Fibroblast of mammary gland (primary cell): ENCODE results near the gene RASGEF1C.

ENCODE experiments used
- DNase-seq: peaks from one replicate; pipeline ENCODE4 v3.0.0-alpha.2; 2010; ENCODE audit warnings: low read depth
- H3K4me3 ChIP-seq: 2 replicates; pipeline ENCODE4 v1.5.1; 2011; ENCODE audit warnings: low read depth, mild to moderate bottlenecking, low read length, moderate library complexity; ENCODE audit not compliant: control insufficient read depth
- CTCF ChIP-seq: conservative IDR thresholded peaks from 2 replicates; pipeline ENCODE4 v1.5.1; 2011; ENCODE audit warnings: low read depth, low read length, inconsistent platforms; ENCODE audit not compliant: control insufficient read depth, insufficient read depth

Gene RASGEF1C

GRCh38 chr5:180099733-180100611 is 109.0 kb downstream of the RASGEF1C start:
- no peak for DNase-seq
- no peak for TF ChIP-seq CTCF
- H3K4me3 ChIP-seq, result no peak overlapping the region

- DNase-seq, result no peak
- TF ChIP-seq CTCF, result no peak
- no peak overlapping the region for H3K4me3 ChIP-seq
These were observed 109.8 kb downstream of the RASGEF1C start for GRCh38 chr5:180098991-180099732.

GRCh38 chr5:180098526-180098925 is 110.5 kb downstream of the RASGEF1C start:
- no peak overlapping the region for H3K4me3 ChIP-seq
- TF ChIP-seq CTCF, result no peak
- DNase-seq, result no peak

GRCh38 chr5:180097926-180098325 is 111.1 kb downstream of the RASGEF1C start:
- no peak overlapping the region for H3K4me3 ChIP-seq
- DNase-seq, result no peak
- TF ChIP-seq CTCF, result no peak

- TF ChIP-seq CTCF, result no peak
- no peak overlapping the region for H3K4me3 ChIP-seq
- DNase-seq, result no peak
These were observed 111.7 kb downstream of the RASGEF1C start for GRCh38 chr5:180097163-180097894.

GRCh38 chr5:180096616-180097015 is 112.4 kb downstream of the RASGEF1C start:
- no peak overlapping the region for H3K4me3 ChIP-seq
- no peak for DNase-seq
- TF ChIP-seq CTCF, result no peak
